GM11168 (cell line): Measurements from ENCODE around the gene PANK2.
"Not testable (repeated sequence)": the region's sequence is repeated elsewhere in the genome, so short reads cannot be mapped to it uniquely, and the experiment has no call there.

Source experiments
- in situ Hi-C: fragments of 300-500 bp; cut with MboI; formaldehyde crosslinking; loops from one replicate; pipeline ENCODE4 v1.12.0; 2022; ENCODE audit warnings: low sequenced_read_pairs; ENCODE audit not compliant: unreplicated experiment

Gene PANK2

DNA sequence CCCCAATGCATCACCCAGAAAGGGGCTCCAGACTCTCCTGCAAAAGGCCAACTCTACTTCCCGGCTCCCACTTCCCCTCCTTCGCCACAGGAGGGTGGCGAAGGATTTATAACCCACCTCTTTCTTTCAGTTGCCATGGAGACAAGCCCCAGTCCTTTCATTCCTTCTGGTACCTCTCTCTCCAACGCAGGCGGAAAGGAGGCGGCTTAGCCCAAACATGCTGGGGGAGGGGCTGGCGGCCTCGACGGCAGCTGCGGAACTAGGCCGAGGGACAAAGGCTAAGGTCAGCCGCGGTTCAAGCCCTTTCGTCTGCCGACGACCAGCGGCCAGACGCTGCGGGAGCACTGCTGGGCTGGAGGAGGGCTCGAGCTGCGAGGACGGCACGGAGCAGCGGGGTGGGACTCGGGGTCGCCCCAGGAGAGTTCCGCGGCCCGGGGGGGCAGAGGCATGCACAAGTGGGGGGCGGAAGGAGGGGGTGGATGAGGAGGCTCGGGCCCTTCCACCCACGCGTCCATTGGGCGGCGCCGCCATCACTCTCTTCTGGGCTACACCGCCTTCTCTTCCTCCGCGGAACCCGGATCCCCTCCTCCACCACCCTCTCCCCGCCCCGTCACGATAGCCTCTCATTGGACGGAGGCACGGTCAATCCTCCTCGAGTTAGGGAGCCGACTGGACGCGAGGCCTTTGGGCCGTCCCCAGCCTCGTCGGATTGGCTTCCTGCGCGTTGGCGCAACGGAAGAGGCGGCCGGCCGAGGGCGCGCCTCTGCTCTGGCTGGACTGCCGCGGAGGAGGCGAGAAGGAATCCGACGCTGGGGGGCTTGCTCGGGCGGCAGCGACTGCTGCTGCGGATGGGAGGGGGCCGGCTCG is at the start of gene PANK2:
Gene PANK2, plus strand, starts transcription at position 766 of the 867 bp plus-strand sequence.
- in situ Hi-C loops = no loop called here

DNA sequence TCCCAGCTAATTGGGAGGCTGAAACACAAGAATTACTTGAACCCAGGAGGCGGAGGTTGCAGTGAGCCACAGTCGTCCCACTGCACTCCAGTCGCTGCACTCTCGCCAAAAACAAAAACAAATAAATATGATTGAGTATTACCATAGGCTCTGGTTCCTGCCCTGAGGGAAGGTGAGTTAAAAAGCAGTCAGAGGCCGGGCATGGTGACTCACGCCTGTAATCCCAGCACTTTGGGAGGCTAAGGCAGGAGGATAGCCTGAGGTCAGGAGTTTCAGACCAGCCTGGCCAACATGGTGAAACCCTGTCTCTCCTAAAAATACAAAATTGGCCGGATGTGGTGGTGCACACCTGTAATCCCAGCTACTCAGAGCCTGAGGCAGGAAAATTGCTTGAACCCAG is 49.0 kb upstream of the PANK2 start:
- in situ Hi-C loops = not testable (repeated sequence)

- in situ Hi-C loops = no loop called here
Measured at GRCh38 chr20:3842348-3842930, 46.7 kb upstream of the PANK2 start.

- in situ Hi-C loops = no loop called here
Measured at GRCh38 chr20:3843490-3843889, 45.7 kb upstream of the PANK2 start.

- in situ Hi-C loops = not testable (repeated sequence)
Measured at GRCh38 chr20:3843990-3844619, 45.1 kb upstream of the PANK2 start.

DNA sequence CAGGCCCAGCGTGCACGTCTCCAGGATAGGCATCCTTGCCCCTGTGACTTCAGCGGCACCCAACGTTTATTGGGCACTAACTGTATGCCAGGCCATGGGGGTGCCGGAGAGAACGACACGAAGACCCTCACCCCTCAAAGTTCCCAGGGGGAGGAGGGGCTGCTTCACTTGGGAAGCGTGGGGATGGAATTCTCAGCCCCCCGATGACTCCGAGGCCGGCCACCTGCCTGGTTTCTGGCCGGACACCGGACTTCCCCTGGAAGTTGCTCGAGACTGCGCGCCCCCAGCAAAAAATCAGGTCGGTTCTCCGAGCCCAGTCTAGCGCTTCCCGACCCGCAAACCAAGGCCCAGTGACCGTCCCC is 42.8 kb upstream of the PANK2 start:
- in situ Hi-C loops = no loop called here

GRCh38 chr20:3846740-3847428 is 42.3 kb upstream of the PANK2 start, which contains the start of gene MAVS:
Gene MAVS (plus strand): TSS chr20:3846834. CDS start chr20:3854625, 7,791 bp downstream.
- in situ Hi-C loops = no loop called here

DNA sequence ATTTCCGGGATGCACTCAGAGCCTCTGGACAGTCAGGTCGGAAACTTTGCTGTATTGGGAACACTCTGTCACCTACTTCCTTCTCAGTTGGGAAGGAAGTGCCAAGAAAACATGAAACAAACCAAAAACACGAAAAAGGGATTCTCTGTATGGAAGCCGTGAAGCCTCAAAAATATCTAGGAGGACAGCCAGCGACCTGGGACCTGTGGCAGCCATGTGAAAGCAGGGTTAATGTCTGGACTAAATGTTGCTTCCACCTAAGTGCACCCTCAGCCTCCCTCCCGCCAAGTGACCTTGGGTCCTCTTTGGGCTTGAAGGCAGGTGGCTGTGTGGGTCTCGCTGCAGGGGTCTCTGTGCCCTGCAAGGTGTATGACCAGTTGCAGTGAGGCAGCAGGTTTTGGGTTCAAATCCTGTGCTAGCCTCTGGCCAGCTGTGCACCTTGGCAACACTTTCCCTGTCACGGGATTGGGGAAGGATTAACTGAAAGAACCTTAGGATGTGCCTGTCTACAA is 41.7 kb upstream of the PANK2 start:
- in situ Hi-C loops = no loop called here

- in situ Hi-C loops = no loop called here
Measured at GRCh38 chr20:3848565-3848964, 40.6 kb upstream of the PANK2 start.

DNA sequence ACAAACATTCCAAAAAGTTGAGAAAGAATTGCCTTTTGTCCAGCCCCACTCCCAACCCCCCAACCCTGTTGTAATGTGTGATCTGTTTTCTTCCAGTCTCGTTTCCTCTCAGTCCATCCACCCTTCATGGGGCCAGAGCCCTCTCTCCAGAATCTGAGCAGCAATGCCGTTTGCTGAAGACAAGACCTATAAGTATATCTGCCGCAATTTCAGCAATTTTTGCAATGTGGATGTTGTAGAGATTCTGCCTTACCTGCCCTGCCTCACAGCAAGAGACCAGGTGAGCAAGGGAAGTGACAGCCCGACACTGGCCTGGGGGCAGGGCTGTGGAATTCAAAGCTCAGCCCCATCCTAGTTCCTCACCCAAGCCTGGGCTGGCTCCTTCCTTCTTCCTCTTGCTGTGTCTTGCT is 34.7 kb upstream of the PANK2 start:
- in situ Hi-C loops = loop anchor here (10.0 kb wide), 1 partner anchor 70 kb away; the partner anchor contains the start of genes CENPB and SPEF1

- in situ Hi-C loops = loop anchor here (10.0 kb wide), 1 partner anchor 73 kb away; the partner anchor contains the start of genes CENPB and SPEF1
Measured at GRCh38 chr20:3857405-3857804, 31.8 kb upstream of the PANK2 start.

- in situ Hi-C loops = loop anchor here (10.0 kb wide), 1 partner anchor 74 kb away; the partner anchor contains the start of genes CENPB and SPEF1
Measured at GRCh38 chr20:3858689-3859088, 30.5 kb upstream of the PANK2 start.

- in situ Hi-C loops = no loop called here
Measured at GRCh38 chr20:3861191-3861590, 28.0 kb upstream of the PANK2 start.

- in situ Hi-C loops = no loop called here
Measured at GRCh38 chr20:3862333-3862732, 26.9 kb upstream of the PANK2 start.

DNA sequence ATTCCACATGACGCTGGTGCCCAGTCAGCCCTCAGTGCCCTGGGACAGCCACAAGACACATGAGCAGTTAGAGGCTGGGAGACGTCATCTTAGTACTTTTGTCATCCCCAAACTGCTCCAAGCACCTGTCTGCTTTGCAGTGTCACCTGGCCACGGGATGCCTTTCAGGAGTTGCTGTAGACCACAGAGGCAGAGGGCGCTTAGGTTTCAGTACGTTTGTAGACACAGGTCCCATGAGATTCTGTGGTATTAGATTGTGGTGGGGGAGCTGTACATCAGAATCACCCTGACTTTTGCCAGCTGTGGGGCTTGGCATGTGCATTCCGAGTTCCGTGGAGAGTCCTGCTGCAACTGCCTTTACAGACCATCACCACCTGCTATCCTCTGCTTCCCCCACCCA is 25.9 kb upstream of the PANK2 start:
- in situ Hi-C loops = no loop called here

- in situ Hi-C loops = no loop called here
Measured at GRCh38 chr20:3864518-3864917, 24.7 kb upstream of the PANK2 start.

- in situ Hi-C loops = no loop called here
Measured at GRCh38 chr20:3865152-3865886, 23.9 kb upstream of the PANK2 start.

DNA sequence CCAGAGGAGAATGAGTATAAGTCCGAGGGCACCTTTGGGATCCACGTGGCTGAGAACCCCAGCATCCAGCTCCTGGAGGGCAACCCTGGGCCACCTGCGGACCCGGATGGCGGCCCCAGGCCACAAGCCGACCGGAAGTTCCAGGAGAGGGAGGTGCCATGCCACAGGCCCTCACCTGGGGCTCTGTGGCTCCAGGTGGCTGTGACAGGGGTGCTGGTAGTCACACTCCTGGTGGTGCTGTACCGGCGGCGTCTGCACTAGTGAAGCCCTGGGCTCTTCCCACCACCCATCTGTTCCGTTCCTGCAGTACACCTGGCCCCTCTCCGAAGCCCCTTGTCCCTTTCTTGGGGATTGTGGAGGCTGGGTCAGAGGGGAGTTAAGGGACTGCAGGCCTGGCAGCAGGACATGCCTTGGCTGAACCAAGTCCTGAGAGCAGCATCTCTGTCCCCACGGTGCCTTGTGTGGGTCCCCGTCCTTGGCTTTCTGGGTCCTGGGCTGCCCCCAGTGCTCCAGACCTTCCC is 23.2 kb upstream of the PANK2 start:
- in situ Hi-C loops = no loop called here

- in situ Hi-C loops = no loop called here
Measured at GRCh38 chr20:3866464-3866863, 22.7 kb upstream of the PANK2 start.
